NCI-H128 (cell line): ENCODE measurements around the gene SOCS7.

Experiments
- DNase-seq: peaks from one replicate; lab custom pipeline; 2025; ENCODE audit not compliant: unreplicated experiment; lab: John Stamatoyannopoulos, UW

SOCS7 gene

GRCh38 chr17:38351412-38352222, at the start of gene SOCS7:
SOCS7 (plus strand) TSS chr17:38351844; CDS start chr17:38352053, 209 bp downstream.
- DNase-seq = peak; percentile 76

GRCh38 chr17:38315497-38315896, 36.1 kb upstream of the SOCS7 start:
- no peak for DNase-seq

DNA sequence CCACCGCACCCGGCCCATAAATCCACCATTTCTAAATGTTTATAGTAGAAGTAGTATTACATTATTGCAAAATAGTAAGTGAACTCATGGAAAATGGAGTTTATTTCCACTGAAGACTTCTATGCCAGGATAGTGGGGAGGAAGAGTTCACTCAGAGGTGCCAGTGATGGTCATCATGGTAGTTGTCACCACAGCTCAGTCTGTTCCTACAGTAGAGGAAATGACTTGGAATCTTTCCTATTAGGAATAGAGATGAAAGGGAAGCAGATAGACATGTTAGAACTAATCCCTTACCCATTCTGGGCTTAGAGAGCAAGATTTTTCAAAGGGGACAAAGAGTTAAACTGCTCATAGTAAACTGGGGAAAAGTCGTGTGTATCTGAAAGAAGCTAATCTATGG, 34.6 kb upstream of the SOCS7 start:
- DNase-seq = no peak

- DNase-seq = no peak
Measured at GRCh38 chr17:38320482-38320881, 31.2 kb upstream of the SOCS7 start.

DNA sequence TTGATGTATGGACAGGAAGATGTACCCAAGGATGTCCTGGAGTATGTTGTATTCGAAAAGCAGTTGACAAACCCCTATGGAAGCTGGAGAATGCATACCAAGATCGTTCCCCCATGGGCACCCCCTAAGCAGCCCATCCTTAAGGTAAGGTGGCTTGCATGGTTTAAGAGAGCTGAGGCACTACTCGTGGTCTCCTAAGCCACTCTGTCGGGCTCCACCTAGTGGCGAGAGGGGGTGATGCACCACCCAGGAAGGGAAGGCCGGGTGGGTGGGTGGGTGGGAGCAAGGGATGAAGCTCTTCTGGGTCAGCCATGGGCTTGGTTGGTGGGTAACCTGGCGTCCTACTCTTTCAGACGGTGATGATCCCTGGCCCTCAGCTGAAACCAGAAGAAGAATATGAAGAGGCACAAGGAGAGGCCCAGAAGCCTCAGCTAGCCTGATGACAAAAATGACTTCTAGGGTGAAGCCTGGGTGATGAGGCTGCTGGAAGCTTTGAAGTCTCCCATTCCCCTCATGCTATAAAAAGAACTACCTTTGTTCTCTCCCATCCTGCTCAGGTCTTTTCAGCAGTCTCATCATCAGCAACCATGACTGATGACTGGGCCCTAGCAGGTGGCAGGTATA, 29.4 kb upstream of the SOCS7 start:
- peak; percentile 14 for DNase-seq

DNA sequence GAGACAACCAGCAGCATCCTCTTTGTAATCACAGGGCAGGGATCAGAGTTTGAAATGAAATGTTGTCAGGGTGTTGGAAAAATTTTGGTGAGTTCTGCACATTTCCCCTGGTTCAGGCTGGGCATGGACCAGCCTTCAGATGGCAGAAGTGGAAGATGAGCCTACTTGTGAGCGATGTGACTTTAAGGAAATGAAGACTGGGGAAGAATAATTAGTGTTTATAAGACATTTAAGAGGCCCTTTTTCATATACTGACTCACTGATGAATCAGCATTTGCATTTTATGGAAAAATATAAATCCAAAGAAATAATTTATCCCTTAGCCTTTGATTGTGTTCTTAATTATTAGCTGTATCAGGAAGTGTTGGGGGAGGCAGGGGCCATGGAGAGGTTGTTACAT, 28.7 kb upstream of the SOCS7 start:
- no peak for DNase-seq

- no peak for DNase-seq
Measured at GRCh38 chr17:38324141-38324697, 27.4 kb upstream of the SOCS7 start.

DNA sequence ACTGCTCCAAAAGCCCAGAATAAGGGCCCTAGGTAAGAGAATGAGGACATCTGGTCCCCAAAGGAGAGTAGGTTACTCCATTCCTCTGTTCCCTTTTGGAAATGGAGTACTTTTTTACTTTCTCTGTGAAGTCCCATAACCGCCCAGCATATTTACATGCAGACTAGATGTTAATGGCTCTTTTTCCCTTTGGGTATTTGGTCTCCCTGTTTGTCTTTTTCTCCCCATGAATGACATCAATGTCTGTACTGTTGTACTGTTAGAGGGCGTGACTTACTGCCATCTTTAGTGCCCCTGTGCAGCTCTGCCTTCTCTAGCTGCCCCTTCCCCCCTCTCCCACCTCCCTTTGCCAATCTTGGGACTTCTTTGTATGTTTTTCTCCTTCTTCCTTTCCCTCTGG, 26.9 kb upstream of the SOCS7 start:
- no peak for DNase-seq

DNA sequence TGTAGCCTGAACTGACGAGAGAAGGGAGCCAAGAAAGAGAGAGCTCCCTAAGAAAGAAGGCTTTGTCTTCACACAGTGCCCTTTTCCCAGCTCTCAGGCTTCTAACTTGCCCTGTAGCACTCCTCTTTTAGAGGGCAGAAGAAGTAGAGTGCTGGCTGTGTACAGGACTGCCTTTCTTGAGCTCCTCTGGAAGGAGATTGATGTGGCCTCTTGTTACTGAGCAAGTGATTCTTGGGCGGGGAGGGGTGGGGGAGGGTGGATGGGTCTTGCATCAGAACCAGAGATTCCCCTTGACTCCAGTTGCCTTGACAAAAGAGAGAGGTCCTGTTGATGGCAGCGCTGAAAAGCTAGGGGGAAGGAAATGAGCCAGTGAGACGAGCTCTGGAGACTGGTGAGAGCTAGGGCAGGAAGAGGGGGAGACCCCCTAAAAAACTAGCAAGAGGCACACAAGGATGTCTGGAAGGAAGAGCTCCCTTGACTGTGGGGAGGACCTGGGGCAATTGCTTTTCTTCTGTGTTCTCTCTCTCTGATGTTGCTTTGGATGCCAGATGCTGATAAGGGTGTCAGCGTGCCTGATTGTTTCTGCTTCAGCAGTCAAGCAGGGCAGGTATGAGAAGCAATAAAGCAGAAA, 26.3 kb upstream of the SOCS7 start:
- DNase-seq = no peak

- DNase-seq = no peak
Measured at GRCh38 chr17:38326996-38327792, 24.4 kb upstream of the SOCS7 start.

GRCh38 chr17:38327936-38328335, 23.7 kb upstream of the SOCS7 start:
- no peak for DNase-seq

- no peak for DNase-seq
Measured at GRCh38 chr17:38328620-38329019, 23.0 kb upstream of the SOCS7 start.

GRCh38 chr17:38329284-38329683, 22.4 kb upstream of the SOCS7 start:
- DNase-seq = no peak

GRCh38 chr17:38329808-38330730, 21.6 kb upstream of the SOCS7 start:
- DNase-seq = no peak

GRCh38 chr17:38330941-38331411, 20.7 kb upstream of the SOCS7 start:
- no peak for DNase-seq

GRCh38 chr17:38332735-38333134, 18.9 kb upstream of the SOCS7 start:
- DNase-seq = no peak

- DNase-seq = peak; percentile 3
Measured at GRCh38 chr17:38333635-38334295, 17.9 kb upstream of the SOCS7 start.

DNA sequence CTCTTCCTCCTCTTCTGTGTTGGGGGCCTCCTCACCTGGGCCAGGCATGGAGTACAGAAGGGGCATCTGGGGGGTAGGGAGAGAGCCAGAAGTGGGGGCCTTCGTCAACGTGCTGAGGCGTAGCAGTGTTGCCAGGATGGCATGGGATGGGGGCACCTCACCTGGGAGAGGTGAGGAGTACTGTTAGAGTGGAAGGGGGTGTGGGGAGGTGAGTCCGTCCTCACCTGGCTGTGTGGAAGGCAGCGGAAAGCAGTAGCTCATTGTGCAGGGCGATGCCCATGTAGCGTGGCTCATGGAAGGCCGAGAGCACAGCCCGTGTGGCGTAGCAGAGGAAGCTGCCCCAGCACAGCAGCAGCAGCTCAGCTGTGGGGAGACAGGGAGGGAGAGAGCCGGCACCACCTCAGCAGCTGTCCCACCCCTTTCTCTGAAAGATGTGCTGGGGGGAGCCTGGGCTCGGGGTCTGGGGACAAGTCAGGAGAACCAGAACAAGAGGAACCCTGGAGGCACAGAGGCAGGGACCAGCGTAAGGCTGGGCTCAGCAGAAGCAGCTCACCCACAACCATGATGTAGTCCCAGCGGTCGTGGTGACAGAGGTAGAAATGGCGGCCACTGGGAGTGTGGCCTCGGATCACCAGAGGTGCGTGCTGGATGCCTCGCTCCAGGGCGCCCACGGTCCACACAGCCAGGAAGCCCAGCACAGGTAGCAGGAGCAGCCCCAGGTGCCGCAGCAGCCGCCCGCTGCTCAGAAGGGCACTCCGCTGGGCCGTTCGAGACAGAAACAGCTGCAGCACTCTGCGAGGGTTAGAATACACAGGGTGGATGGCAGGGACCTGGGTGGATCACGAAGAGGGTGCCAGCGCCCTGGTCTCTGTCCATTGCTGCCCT, 16.9 kb upstream of the SOCS7 start:
- no peak for DNase-seq
